Adipocyte (in vitro differentiated cells): ENCODE measurements around the gene TSSC4.
A peak's percentile ranks its signal among the peaks of the same experiment; 100 is the strongest.

Experiments used
- DNase-seq: peaks from one replicate; pipeline ENCODE4 v3.0.0-alpha.2; 2015; ENCODE audit warnings: low read depth
- H3K27me3 ChIP-seq: replicated peaks from 2 replicates; pipeline ENCODE4 v1.7.0; 2013; ENCODE audit warnings: mild to moderate bottlenecking, low read length, moderate library complexity; ENCODE audit not compliant: control insufficient read depth, insufficient read depth
- H3K36me3 ChIP-seq: 2 replicates; pipeline ENCODE4 v1.7.0; 2013; ENCODE audit warnings: low read length, mild to moderate bottlenecking, moderate library complexity; ENCODE audit not compliant: control insufficient read depth, insufficient read depth, severe bottlenecking
- H3K4me1 ChIP-seq: 2 replicates; pipeline ENCODE4 v1.7.0; 2013; ENCODE audit warnings: mild to moderate bottlenecking, low read length, moderate library complexity; ENCODE audit not compliant: control insufficient read depth, insufficient read depth
- H3K4me3 ChIP-seq: 2 replicates; pipeline ENCODE4 v1.7.0; 2013; ENCODE audit warnings: mild to moderate bottlenecking, low read length, moderate library complexity
- H3K9ac ChIP-seq: 2 replicates; pipeline ENCODE4 v1.7.0; 2013; ENCODE audit warnings: mild to moderate bottlenecking, low read length, moderate library complexity
- H3K9me3 ChIP-seq: 2 replicates; pipeline ENCODE4 v1.7.0; 2013; ENCODE audit warnings: mild to moderate bottlenecking, low read length, moderate library complexity; ENCODE audit not compliant: control insufficient read depth

The TSSC4 gene

GRCh38 chr11:2450321-2451041, 49.9 kb downstream of the TSSC4 start:
- H3K4me1 ChIP-seq = no peaks in the 10 kb centered on the region
- no peak for DNase-seq
- peaks cover 62% of the 10 kb centered on the region for H3K27me3 ChIP-seq
- H3K4me3 ChIP-seq = no peak overlapping the region
- no peak overlapping the region for H3K9ac ChIP-seq
- H3K36me3 ChIP-seq = no peaks in the 10 kb centered on the region
- peaks cover 6% of the 10 kb centered on the region for H3K9me3 ChIP-seq

GRCh38 chr11:2451336-2451735, 50.8 kb downstream of the TSSC4 start:
- no peaks in the 10 kb centered on the region for H3K4me1 ChIP-seq
- H3K27me3 ChIP-seq = peaks cover 59% of the 10 kb centered on the region
- H3K36me3 ChIP-seq = no peaks in the 10 kb centered on the region
- no peak overlapping the region for H3K4me3 ChIP-seq
- H3K9me3 ChIP-seq = peaks cover 9% of the 10 kb centered on the region
- no peak overlapping the region for H3K9ac ChIP-seq
- no peak for DNase-seq

- Histone ChIP-seq H3K27me3 (peaks cover 53% of the 10 kb centered on the region), H3K36me3 (no peaks in the 10 kb centered on the region), H3K4me1 (no peaks in the 10 kb centered on the region), H3K4me3 (no peak overlapping the region), H3K9me3 (peaks cover 9% of the 10 kb centered on the region), H3K9ac (no peak overlapping the region)
- no peak for DNase-seq
These were observed 51.4 kb downstream of the TSSC4 start for GRCh38 chr11:2451916-2452315.

GRCh38 chr11:2452321-2453012, 51.9 kb downstream of the TSSC4 start:
- peak; percentile 40 for DNase-seq
- Histone ChIP-seq H3K36me3 (no peaks in the 10 kb centered on the region), H3K27me3 (peaks cover 58% of the 10 kb centered on the region), H3K9me3 (peaks cover 9% of the 10 kb centered on the region), H3K4me1 (no peaks in the 10 kb centered on the region), H3K4me3 (no peak overlapping the region), H3K9ac (no peak overlapping the region)

GRCh38 chr11:2453436-2453835, 52.9 kb downstream of the TSSC4 start:
- DNase-seq = no peak
- Histone ChIP-seq H3K9ac (no peak overlapping the region), H3K9me3 (peaks cover 9% of the 10 kb centered on the region), H3K36me3 (no peaks in the 10 kb centered on the region), H3K4me3 (no peak overlapping the region), H3K27me3 (peaks cover 55% of the 10 kb centered on the region), H3K4me1 (no peaks in the 10 kb centered on the region)
